NCI-H69 (cell line): ENCODE measurements around the gene WDR49.
"Not testable (repeated sequence)": the region's sequence is repeated elsewhere in the genome, so short reads cannot be mapped to it uniquely, and the experiment has no call there.

Experiments
- DNase-seq: peaks from one replicate; lab custom pipeline; 2025; lab: John Stamatoyannopoulos, UW

WDR49 gene

GRCh38 chr3:167614196-167614595 lies 39.5 kb downstream of the WDR49 start:
- not testable (repeated sequence) for DNase-seq

- DNase-seq = no peak
Measured at GRCh38 chr3:167611718-167612117, 42.0 kb downstream of the WDR49 start.

- no peak for DNase-seq
Measured at GRCh38 chr3:167609156-167609555, 44.6 kb downstream of the WDR49 start.

GRCh38 chr3:167606836-167607235 lies 46.9 kb downstream of the WDR49 start:
- no peak for DNase-seq

- DNase-seq = no peak
Measured at GRCh38 chr3:167605871-167606270, 47.9 kb downstream of the WDR49 start.

GRCh38 chr3:167602041-167602440 lies 51.7 kb downstream of the WDR49 start:
- no peak for DNase-seq

GRCh38 chr3:167587651-167588050 lies 66.1 kb downstream of the WDR49 start:
- DNase-seq = no peak

- DNase-seq = peak; percentile 64
Measured at GRCh38 chr3:167575000-167575600, 78.6 kb downstream of the WDR49 start.

GRCh38 chr3:167572991-167573390 lies 80.8 kb downstream of the WDR49 start:
- DNase-seq = no peak

GRCh38 chr3:167568634-167569033 lies 85.1 kb downstream of the WDR49 start:
- DNase-seq = no peak

- no peak for DNase-seq
Measured at GRCh38 chr3:167565489-167565888, 88.3 kb downstream of the WDR49 start.

- DNase-seq = no peak
Measured at GRCh38 chr3:167564612-167565011, 89.1 kb downstream of the WDR49 start.

- peak; percentile 35 for DNase-seq
Measured at GRCh38 chr3:167559924-167560323, 93.8 kb downstream of the WDR49 start.

- no peak for DNase-seq
Measured at GRCh38 chr3:167554898-167555297, 98.8 kb downstream of the WDR49 start.

- DNase-seq = no peak
Measured at GRCh38 chr3:167538081-167538480, 115.7 kb downstream of the WDR49 start.

GRCh38 chr3:167521006-167521355 lies 132.8 kb downstream of the WDR49 start:
- no peak for DNase-seq

GRCh38 chr3:167520266-167521005 lies 133.3 kb downstream of the WDR49 start:
- no peak for DNase-seq

- DNase-seq = no peak
Measured at GRCh38 chr3:167507954-167508353, 145.8 kb downstream of the WDR49 start.

- no peak for DNase-seq
Measured at GRCh38 chr3:167502401-167502800, 151.3 kb downstream of the WDR49 start.

- DNase-seq = no peak
Measured at GRCh38 chr3:167501941-167502340, 151.8 kb downstream of the WDR49 start.

GRCh38 chr3:167497903-167498302 lies 155.8 kb downstream of the WDR49 start:
- no peak for DNase-seq

- peak; percentile 49 for DNase-seq
Measured at GRCh38 chr3:167493244-167493643, 160.5 kb downstream of the WDR49 start.

- no peak for DNase-seq
Measured at GRCh38 chr3:167491621-167492020, 162.1 kb downstream of the WDR49 start.

- DNase-seq = no peak
Measured at GRCh38 chr3:167489571-167489970, 164.2 kb downstream of the WDR49 start.
